Measurements from ENCODE around the gene PLEKHA7. TPM values are rescaled to one million over a fixed set of nuclear protein-coding genes. Genes with fewer than 3 reads are reported as not detected.

PLEKHA7 gene
- total RNA-seq, 2 experiments from 2014 or later: 1.9 to 2.5 TPM

- no peak overlapping the region for H3K4me3 Mint-ChIP-seq
- CTCF ChIA-PET: interaction anchor here (0.6 to 4.1 kb wide), 5 partner anchors 45 to 438 kb away, joined by 3 to 23 read pairs (median 3); no protein-coding TSS in a partner anchor
- H3K27me3 Mint-ChIP-seq (ENCODE audit: low read depth): no peaks in the 10 kb centered on the region
- peaks cover 3% of the 10 kb centered on the region for H3K4me1 Mint-ChIP-seq (ENCODE audit: low read depth)
- H3K36me3 Mint-ChIP-seq (ENCODE audit: low read depth): no peaks in the 10 kb centered on the region
- no peak overlapping the region for H3K27ac Mint-ChIP-seq
- peak; percentile 70 for DNase-seq
- H3K9me3 Mint-ChIP-seq: no peaks in the 10 kb centered on the region
- intact Hi-C loops (cut with micrococcal nuclease): loop anchor here (1.0 to 5.0 kb wide), 5 partner anchors 41 to 556 kb away; partner anchors contain the start of gene RPS13
These were observed 68.3 kb downstream of the PLEKHA7 start for GRCh38 chr11:16945671-16946469.

GRCh38 chr11:16942911-16943310, 71.3 kb downstream of the PLEKHA7 start:
- CTCF ChIA-PET: no interaction called here
- H3K9me3 Mint-ChIP-seq: no peaks in the 10 kb centered on the region
- no peak overlapping the region for H3K4me3 Mint-ChIP-seq
- H3K4me1 Mint-ChIP-seq (ENCODE audit: low read depth): peaks cover 3% of the 10 kb centered on the region
- no peak for DNase-seq
- no peaks in the 10 kb centered on the region for H3K36me3 Mint-ChIP-seq (ENCODE audit: low read depth)
- no peaks in the 10 kb centered on the region for H3K27me3 Mint-ChIP-seq (ENCODE audit: low read depth)
- H3K27ac Mint-ChIP-seq: no peak overlapping the region
- intact Hi-C loops (cut with micrococcal nuclease): no loop called here

GRCh38 chr11:16942342-16942741, 71.9 kb downstream of the PLEKHA7 start:
- Mint-ChIP-seq H3K4me3 (no peak overlapping the region), H3K36me3 (ENCODE audit: low read depth) (no peaks in the 10 kb centered on the region), H3K4me1 (ENCODE audit: low read depth) (peaks cover 3% of the 10 kb centered on the region), H3K9me3 (no peaks in the 10 kb centered on the region), H3K27ac (no peak overlapping the region), H3K27me3 (ENCODE audit: low read depth) (no peaks in the 10 kb centered on the region)
- CTCF ChIA-PET: interaction anchor here (1.3 to 1.5 kb wide), 3 partner anchors 12 to 121 kb away, joined by 3 to 8 read pairs (median 6); no protein-coding TSS in a partner anchor
- no peak for DNase-seq
- intact Hi-C loops (cut with micrococcal nuclease): no loop called here

GRCh38 chr11:16941935-16942334, 72.3 kb downstream of the PLEKHA7 start:
- no peak for DNase-seq
- intact Hi-C loops (cut with micrococcal nuclease): no loop called here
- peaks cover 3% of the 10 kb centered on the region for H3K4me1 Mint-ChIP-seq (ENCODE audit: low read depth)
- no peak overlapping the region for H3K27ac Mint-ChIP-seq
- no peaks in the 10 kb centered on the region for H3K27me3 Mint-ChIP-seq (ENCODE audit: low read depth)
- no peaks in the 10 kb centered on the region for H3K36me3 Mint-ChIP-seq (ENCODE audit: low read depth)
- no peak overlapping the region for H3K4me3 Mint-ChIP-seq
- CTCF ChIA-PET: interaction anchor here (0.9 to 1.8 kb wide), 5 partner anchors 10 to 121 kb away, joined by 3 to 8 read pairs (median 6); no protein-coding TSS in a partner anchor
- H3K9me3 Mint-ChIP-seq: no peaks in the 10 kb centered on the region

- Mint-ChIP-seq H3K4me3 (no peak overlapping the region), H3K27ac (no peak overlapping the region), H3K9me3 (no peaks in the 10 kb centered on the region), H3K36me3 (ENCODE audit: low read depth) (no peaks in the 10 kb centered on the region), H3K4me1 (ENCODE audit: low read depth) (no peaks in the 10 kb centered on the region), H3K27me3 (ENCODE audit: low read depth) (peaks cover 5% of the 10 kb centered on the region)
- intact Hi-C loops (cut with micrococcal nuclease): loop anchor here (5.0 kb wide), 2 partner anchors 151 to 269 kb away; partner anchors contain the start of gene PIK3C2A
- no peak for DNase-seq
- CTCF ChIA-PET: interaction anchor here (1.2 to 2.3 kb wide), 5 partner anchors 8 to 137 kb away, joined by 3 to 23 read pairs (median 7); no protein-coding TSS in a partner anchor
These were observed 76.2 kb downstream of the PLEKHA7 start for GRCh38 chr11:16938061-16938460.

GRCh38 chr11:16936643-16937042, 77.6 kb downstream of the PLEKHA7 start:
- H3K4me3 Mint-ChIP-seq: no peak overlapping the region
- no peaks in the 10 kb centered on the region for H3K36me3 Mint-ChIP-seq (ENCODE audit: low read depth)
- CTCF ChIA-PET: interaction anchor here (0.9 to 2.3 kb wide), 10 partner anchors 12 to 151 kb away, joined by 3 to 23 read pairs (median 3); no protein-coding TSS in a partner anchor
- intact Hi-C loops (cut with micrococcal nuclease): loop anchor here (1.0 to 5.0 kb wide), 4 partner anchors 116 to 271 kb away; partner anchors contain the start of gene PIK3C2A
- H3K27ac Mint-ChIP-seq: no peak overlapping the region
- no peaks in the 10 kb centered on the region for H3K4me1 Mint-ChIP-seq (ENCODE audit: low read depth)
- H3K9me3 Mint-ChIP-seq: no peaks in the 10 kb centered on the region
- peaks cover 5% of the 10 kb centered on the region for H3K27me3 Mint-ChIP-seq (ENCODE audit: low read depth)
- DNase-seq: no peak

- Mint-ChIP-seq H3K4me3 (no peak overlapping the region), H3K4me1 (ENCODE audit: low read depth) (no peaks in the 10 kb centered on the region), H3K27me3 (ENCODE audit: low read depth) (peaks cover 5% of the 10 kb centered on the region), H3K36me3 (ENCODE audit: low read depth) (no peaks in the 10 kb centered on the region), H3K27ac (no peak overlapping the region), H3K9me3 (no peaks in the 10 kb centered on the region)
- DNase-seq: peak; percentile 53
- intact Hi-C loops (cut with micrococcal nuclease): loop anchor here (1.0 to 5.0 kb wide), 4 partner anchors 115 to 272 kb away; partner anchors contain the start of gene PIK3C2A
- CTCF ChIA-PET: interaction anchor here (1.0 to 2.3 kb wide), 6 partner anchors 14 to 150 kb away, joined by 3 to 23 read pairs (median 6); no protein-coding TSS in a partner anchor
These were observed 78.5 kb downstream of the PLEKHA7 start for GRCh38 chr11:16935518-16936302.

- CTCF ChIA-PET: interaction anchor here (0.6 to 2.6 kb wide), 8 partner anchors 20 to 130 kb away, joined by 3 to 9 read pairs (median 4); no protein-coding TSS in a partner anchor
- Mint-ChIP-seq H3K9me3 (no peaks in the 10 kb centered on the region), H3K36me3 (ENCODE audit: low read depth) (no peaks in the 10 kb centered on the region), H3K4me3 (no peak overlapping the region), H3K4me1 (ENCODE audit: low read depth) (no peaks in the 10 kb centered on the region), H3K27me3 (ENCODE audit: low read depth) (peaks cover 13% of the 10 kb centered on the region), H3K27ac (no peak overlapping the region)
- intact Hi-C loops (cut with micrococcal nuclease): no loop called here
- DNase-seq: no peak
These were observed 80.2 kb downstream of the PLEKHA7 start for GRCh38 chr11:16933756-16934603.

- intact Hi-C loops (cut with micrococcal nuclease): no loop called here
- Mint-ChIP-seq H3K4me1 (ENCODE audit: low read depth) (no peaks in the 10 kb centered on the region), H3K27ac (no peak overlapping the region), H3K4me3 (no peak overlapping the region), H3K27me3 (ENCODE audit: low read depth) (peaks cover 14% of the 10 kb centered on the region), H3K9me3 (no peaks in the 10 kb centered on the region), H3K36me3 (ENCODE audit: low read depth) (no peaks in the 10 kb centered on the region)
- DNase-seq: no peak
- CTCF ChIA-PET: interaction anchor here (1.0 to 2.6 kb wide), 4 partner anchors 11 to 130 kb away, joined by 3 to 9 read pairs (median 4); no protein-coding TSS in a partner anchor
These were observed 80.9 kb downstream of the PLEKHA7 start for GRCh38 chr11:16933291-16933690.

- Mint-ChIP-seq H3K27ac (no peak overlapping the region), H3K4me3 (no peak overlapping the region), H3K36me3 (ENCODE audit: low read depth) (no peaks in the 10 kb centered on the region), H3K4me1 (ENCODE audit: low read depth) (peaks cover 11% of the 10 kb centered on the region), H3K9me3 (no peaks in the 10 kb centered on the region), H3K27me3 (ENCODE audit: low read depth) (peaks cover 45% of the 10 kb centered on the region)
- CTCF ChIA-PET: interaction anchor here (0.7 to 0.8 kb wide), 2 partner anchors 83 to 107 kb away, joined by 3 to 4 read pairs; no protein-coding TSS in a partner anchor
- intact Hi-C loops (cut with micrococcal nuclease): no loop called here
- no peak for DNase-seq
These were observed 86.2 kb downstream of the PLEKHA7 start for GRCh38 chr11:16928044-16928443.

- Mint-ChIP-seq H3K27ac (no peak overlapping the region), H3K4me1 (ENCODE audit: low read depth) (peaks cover 11% of the 10 kb centered on the region), H3K27me3 (ENCODE audit: low read depth) (peaks cover 50% of the 10 kb centered on the region)
These were observed 87.2 kb downstream of the PLEKHA7 start for GRCh38 chr11:16926883-16927626.

More at GRCh38 chr11:16926883-16927626, 87.2 kb downstream of the PLEKHA7 start:
- CTCF ChIA-PET: interaction anchor here (0.9 kb wide), 1 partner anchor 107 kb away, joined by 3 read pairs; no protein-coding TSS in a partner anchor
- intact Hi-C loops (cut with micrococcal nuclease): no loop called here
- H3K4me3 Mint-ChIP-seq: no peak overlapping the region
- DNase-seq: no peak
- H3K36me3 Mint-ChIP-seq (ENCODE audit: low read depth): no peaks in the 10 kb centered on the region
- H3K9me3 Mint-ChIP-seq: no peaks in the 10 kb centered on the region

Measured in activated naive CD4-positive, alpha-beta T cell treated with anti-CD3 and anti-CD28 coated beads for 36 hours (primary cell).